SK-N-SH (cell line): ENCODE results near the gene RS1. TPM values are rescaled to one million over a fixed set of nuclear protein-coding genes. Genes with fewer than 3 reads are reported as not detected.

Experiments used
- CTCF ChIA-PET: fragments of 300-600, 350-600 bp; formaldehyde crosslinking; extraction: SDS; loops from one replicate; lab custom pipeline; 2021; lab: Yijun Ruan, JAX
- POLR2A ChIA-PET: fragments of 350-600 bp; sonication (Branson Sonifier 250); formaldehyde crosslinking; extraction: SDS; loops from one replicate; lab custom pipeline; 2020; ENCODE audit warnings: antibody characterized with exemption, inconsistent platforms; lab: Yijun Ruan, JAX
- DNase-seq: peaks from one replicate; pipeline ENCODE4 v3.0.0; 2012
- H2AFZ ChIP-seq: fragments of 200-600 bp; sonication (generic); 2 replicates; pipeline ENCODE4 v1.8.1; 2016; ENCODE audit warnings: antibody characterized with exemption, mild to moderate bottlenecking, low read depth
- H3F3A ChIP-seq: fragments of 200-600 bp; sonication (generic); replicated peaks from 2 replicates; pipeline ENCODE3; 2016; ENCODE audit warnings: antibody characterized with exemption, mild to moderate bottlenecking; ENCODE audit not compliant: insufficient read depth
- H3K27ac ChIP-seq, 2 experiments: fragments of 200-500 bp in 1 of 2; fragments of 200-600 bp in 1 of 2; sonication (Bioruptor generic) in 1 of 2; sonication (generic), shearing (Covaris generic) in 1 of 2; 2 replicates each; pipeline versions ENCODE4 v1.5.1 to v1.6.1; 2014 to 2016; ENCODE audit warnings: low read depth in 2 of 2, inconsistent platforms in 1 of 2, low read length in 1 of 2, mild to moderate bottlenecking in 1 of 2, mixed read lengths in 1 of 2
- H3K27me3 ChIP-seq: fragments of 200-600 bp; sonication (generic), shearing (Covaris generic); 2 replicates; pipeline ENCODE4 v1.6.1; 2016; ENCODE audit warnings: mixed run types; ENCODE audit not compliant: insufficient read depth
- H3K36me3 ChIP-seq, 2 experiments: fragments of 200-500 bp in 1 of 2; fragments of 200-600 bp in 1 of 2; sonication (Bioruptor generic) in 1 of 2; sonication (generic) in 1 of 2; replicated peaks in 1 of 2; 2 replicates each; pipeline versions ENCODE3 to v1.5.1; 2014 to 2016; ENCODE audit warnings: low read length in 1 of 2, mild to moderate bottlenecking in 1 of 2; ENCODE audit not compliant: insufficient read depth in 2 of 2, control insufficient read depth in 1 of 2
- H3K4me1 ChIP-seq, 2 experiments: fragments of 200-500 bp in 1 of 2; fragments of 200-600 bp in 1 of 2; sonication (Bioruptor generic) in 1 of 2; sonication (generic), shearing (Covaris generic) in 1 of 2; 2 replicates each; pipeline versions ENCODE4 v1.5.1 to v1.6.1; 2014 to 2016; ENCODE audit warnings: low read depth in 1 of 2, low read length in 1 of 2, mixed run types in 1 of 2; ENCODE audit not compliant: insufficient read depth in 2 of 2, control insufficient read depth in 1 of 2
- H3K4me2 ChIP-seq: fragments of 200-600 bp; sonication (generic), shearing (Covaris generic); 2 replicates; pipeline ENCODE4 v1.6.1; 2017; ENCODE audit warnings: mixed run types
- H3K4me3 ChIP-seq, 2 experiments: fragments of 200-500 bp in 1 of 2; fragments of 200-600 bp in 1 of 2; sonication (Bioruptor generic) in 1 of 2; sonication (generic), shearing (Covaris generic) in 1 of 2; 2 replicates each; pipeline versions ENCODE4 v1.5.1 to v1.8.1; 2014 to 2016; ENCODE audit warnings: low read depth in 2 of 2, inconsistent platforms in 1 of 2, low read length in 1 of 2, mild to moderate bottlenecking in 1 of 2, mixed read lengths in 1 of 2, moderate library complexity in 1 of 2
- H3K79me2 ChIP-seq: fragments of 200-600 bp; sonication (generic); 2 replicates; pipeline ENCODE4 v1.8.1; 2017; ENCODE audit warnings: mild to moderate bottlenecking; ENCODE audit not compliant: insufficient read depth
- H3K9ac ChIP-seq: fragments of 200-600 bp; sonication (generic); 2 replicates; pipeline ENCODE4 v1.6.1; 2017; ENCODE audit warnings: mixed run types
- H3K9me2 ChIP-seq: fragments of 200-600 bp; sonication (generic); 2 replicates; pipeline ENCODE4 v1.6.1; 2017; ENCODE audit warnings: mixed run types
- H3K9me3 ChIP-seq: fragments of 200-600 bp; sonication (generic); 2 replicates; pipeline ENCODE4 v1.6.1; 2017; ENCODE audit warnings: mixed run types, mild to moderate bottlenecking, moderate library complexity
- H4K20me1 ChIP-seq: fragments of 200-600 bp; sonication (generic); 2 replicates; pipeline ENCODE4 v1.6.1; 2017; ENCODE audit warnings: mild to moderate bottlenecking, mixed run types; ENCODE audit not compliant: insufficient read depth
- CHD2 ChIP-seq: fragments of 150-350 bp; IDR thresholded peaks from 2 replicates; pipeline ENCODE4 v1.6.1; 2018; ENCODE audit warnings: low read length; ENCODE audit not compliant: partially characterized antibody
- CTCF ChIP-seq: fragments of 200-600 bp; sonication (generic); IDR thresholded peaks from 2 replicates; pipeline ENCODE4 v1.6.1; 2017; ENCODE audit warnings: antibody characterized with exemption, mild to moderate bottlenecking, moderate library complexity
- EP300 ChIP-seq, 2 experiments: IDR thresholded peaks; 2 replicates each; pipeline versions ENCODE4 v1.4.0 to v1.6.1; 2012; ENCODE audit warnings: borderline replicate concordance in 1 of 2, low read depth in 1 of 2, low read length in 1 of 2
- FOXM1 ChIP-seq: IDR thresholded peaks from 2 replicates; pipeline ENCODE4 v1.4.0; 2012; ENCODE audit warnings: low read depth, mild to moderate bottlenecking
- GATA2 ChIP-seq: sonication (generic); formaldehyde crosslinking; IDR thresholded peaks from 2 replicates; pipeline ENCODE4 v1.5.0; 2020; ENCODE audit warnings: mild to moderate bottlenecking, missing genetic modification reagents
- IRF3 ChIP-seq: fragments of 150-350 bp; IDR thresholded peaks from 2 replicates; pipeline ENCODE4 v1.6.1; 2016; ENCODE audit warnings: mild to moderate bottlenecking, low read depth, low read length
- JUND ChIP-seq: IDR thresholded peaks from 2 replicates; pipeline ENCODE4 v1.4.0; 2012
- POLR2AphosphoS5 ChIP-seq: IDR thresholded peaks from 2 replicates; pipeline ENCODE4 v1.6.1; 2012; ENCODE audit warnings: low read depth, low read length
- RAD21 ChIP-seq: IDR thresholded peaks from 2 replicates; pipeline ENCODE4 v1.6.1; 2012; ENCODE audit warnings: mild to moderate bottlenecking, low read length
- REST ChIP-seq: IDR thresholded peaks from 2 replicates; pipeline ENCODE4 v1.6.1; 2012; ENCODE audit warnings: mild to moderate bottlenecking, low read depth, low read length, moderate library complexity
- RFX5 ChIP-seq: IDR thresholded peaks from 2 replicates; pipeline ENCODE4 v1.6.1; 2012; ENCODE audit warnings: mild to moderate bottlenecking, improper control_type of control experiment, low read length
- SMC3 ChIP-seq: IDR thresholded peaks from 2 replicates; pipeline ENCODE4 v1.6.1; 2012; ENCODE audit warnings: low read depth, low read length, improper control_type of control experiment
- TEAD4 ChIP-seq: IDR thresholded peaks from 2 replicates; pipeline ENCODE4 v1.4.0; 2012; ENCODE audit warnings: mild to moderate bottlenecking, borderline replicate concordance; ENCODE audit not compliant: insufficient read depth
- ZBTB33 ChIP-seq: IDR thresholded peaks from 2 replicates; pipeline ENCODE4 v1.4.0; 2012; ENCODE audit warnings: low read depth, borderline replicate concordance
- WGBS: methylation state at CpG from one replicate; pipeline ENCODE4 v1.1.6; 2017; ENCODE audit warnings: low lambda C conversion rate; 5-methylcytosine and 5-hydroxymethylcytosine counted together
- polyA plus RNA-seq, 3 experiments: library from polyadenylated mRNA; depleted of rRNA; stranded (reverse); fragments of >200 nt; gene quantifications; 2 replicates each; pipeline ENCODE4 v1.2.3, GENCODE V29; 2012

Gene RS1
- polyA plus RNA-seq, 1 of the 3 experiments (the other 2 are of a cell fraction), result not detected

GRCh38 chrX:18643243-18643642 lies 28.7 kb downstream of the RS1 start:
- H3K27ac ChIP-seq, result no peak overlapping the region
- ChIA-PET CTCF (no interaction called here), POLR2A (no interaction called here)
- no peaks in the 10 kb centered on the region for H4K20me1 ChIP-seq
- H3F3A ChIP-seq, result no peaks in the 10 kb centered on the region
- H3K4me1 ChIP-seq, result peaks cover 0 to 7% of the 10 kb centered on the region in 2 experiments; a peak in 1 of 4 replicates
- 68% methylated on average over 3 of the region's 3 CpGs for WGBS
- H3K27me3 ChIP-seq, result no peaks in the 10 kb centered on the region
- H3K9me2 ChIP-seq, result no peaks in the 10 kb centered on the region
- DNase-seq, result no peak
- no peak overlapping the region for H3K4me3 ChIP-seq
- no peak overlapping the region for H3K9ac ChIP-seq
- no peak overlapping the region for H3K4me2 ChIP-seq
- no peak overlapping the region for H2AFZ ChIP-seq
- H3K36me3 ChIP-seq, result peaks cover 0 to 2% of the 10 kb centered on the region in 2 experiments
- TF ChIP-seq CTCF, result no peak
- TF ChIP-seq FOXM1, result no peak
- TF ChIP-seq ZBTB33, result no peak
- no peak for TF ChIP-seq SMC3
- no peak for TF ChIP-seq CHD2
- TF ChIP-seq IRF3, result no peak
- TF ChIP-seq, all 33 proteins: peak for 0
- Histone ChIP-seq H3K79me2 (no peaks in the 10 kb centered on the region), H3K9me3 (no peaks in the 10 kb centered on the region)

- H3K4me1 ChIP-seq, result peaks cover 0 to 7% of the 10 kb centered on the region in 2 experiments; a peak in 1 of 4 replicates
- no peak for DNase-seq
- H3K36me3 ChIP-seq, result peaks cover 2 to 6% of the 10 kb centered on the region in 2 experiments
- peak overlapping the region in 1 of 2 experiments; percentile 28; a peak in 1 of 4 replicates for H3K27ac ChIP-seq
- ChIA-PET POLR2A (no interaction called here), CTCF (interaction anchor here (0.5 to 1.5 kb wide), 3 partner anchors 10 to 155 kb away, joined by 3 to 6 read pairs (median 3); no protein-coding TSS in a partner anchor)
- no peak overlapping the region for H3K9ac ChIP-seq
- H3K9me2 ChIP-seq, result no peaks in the 10 kb centered on the region
- H2AFZ ChIP-seq, result no peak overlapping the region
- H3K4me2 ChIP-seq, result no peak overlapping the region
- no peaks in the 10 kb centered on the region for H3K27me3 ChIP-seq
- H3K4me3 ChIP-seq, result no peak overlapping the region
- WGBS, result 69% methylated on average over 9 of the region's 10 CpGs
- H3K9me3 ChIP-seq, result no peaks in the 10 kb centered on the region
- H4K20me1 ChIP-seq, result no peaks in the 10 kb centered on the region
- H3F3A ChIP-seq, result no peaks in the 10 kb centered on the region
- no peaks in the 10 kb centered on the region for H3K79me2 ChIP-seq
- TF ChIP-seq TEAD4 (no peak), POLR2AphosphoS5 (no peak), EP300 (IDR thresholded peaks at IDR 0.05; ENCODE audit: borderline replicate concordance in 1 of 2, low read depth in 1 of 2, low read length in 1 of 2) (no peak), ZBTB33 (no peak), REST (no peak), RAD21 (no peak), FOXM1 (no peak), JUND (no peak), RFX5 (no peak), GATA2 (CRISPR knock-in tag) (no peak)
Measured at GRCh38 chrX:18640686-18641085, 31.2 kb downstream of the RS1 start.
